Endodermal cell (in vitro differentiated cells): ENCODE results near the gene ATL3. TPM values are rescaled to one million over a fixed set of nuclear protein-coding genes. Genes with fewer than 3 reads are reported as not detected.

Experiments used
- DNase-seq: peaks from one replicate; pipeline ENCODE4 v3.0.0-alpha.2; 2017
- H3K27ac ChIP-seq: 2 replicates; pipeline ENCODE4 v1.5.1; 2013; ENCODE audit warnings: mild to moderate bottlenecking, low read depth, low read length, moderate library complexity
- H3K27me3 ChIP-seq: 2 replicates; pipeline ENCODE4 v1.6.1; 2013; ENCODE audit warnings: mild to moderate bottlenecking, low read length, moderate library complexity; ENCODE audit not compliant: insufficient read depth, control insufficient read depth, poor library complexity, severe bottlenecking
- H3K36me3 ChIP-seq: 2 replicates; pipeline ENCODE4 v1.7.0; 2013; ENCODE audit warnings: mild to moderate bottlenecking, low read length, moderate library complexity; ENCODE audit not compliant: control insufficient read depth, insufficient read depth
- H3K4me1 ChIP-seq: one replicate; pipeline ENCODE4 v1.7.0; 2013; ENCODE audit warnings: low read length; ENCODE audit not compliant: control insufficient read depth, insufficient read depth
- H3K4me3 ChIP-seq: 2 replicates; pipeline ENCODE4 v1.5.1; 2013; ENCODE audit warnings: mild to moderate bottlenecking, low read length, moderate library complexity
- H3K9ac ChIP-seq: 2 replicates; pipeline ENCODE4 v1.6.1; 2013; ENCODE audit warnings: mild to moderate bottlenecking, low read length, moderate library complexity; ENCODE audit not compliant: poor library complexity, severe bottlenecking; ENCODE audit errors: extremely low read depth
- H3K9me3 ChIP-seq: 2 replicates; pipeline ENCODE4 v1.6.1; 2013; ENCODE audit warnings: mild to moderate bottlenecking, low read length, moderate library complexity; ENCODE audit not compliant: control insufficient read depth
- H3K27ac Mint-ChIP-seq: 2 replicates; pipeline ENCODE4 v1.8.0; 2020; ENCODE audit warnings: mixed read lengths
- H3K27me3 Mint-ChIP-seq: 2 replicates; pipeline ENCODE4 v1.8.0; 2021; ENCODE audit warnings: mild to moderate bottlenecking, mixed read lengths; ENCODE audit not compliant: insufficient read depth
- H3K36me3 Mint-ChIP-seq: 2 replicates; pipeline ENCODE4 v1.8.0; 2020; ENCODE audit warnings: low read depth, mixed read lengths
- H3K4me1 Mint-ChIP-seq: 2 replicates; pipeline ENCODE4 v1.8.0; 2020; ENCODE audit warnings: mixed read lengths
- H3K4me3 Mint-ChIP-seq: 2 replicates; pipeline ENCODE4 v1.8.0; 2020; ENCODE audit warnings: mild to moderate bottlenecking, moderate library complexity, mixed read lengths
- H3K9me3 Mint-ChIP-seq: 2 replicates; pipeline ENCODE4 v1.8.0; 2020; ENCODE audit warnings: mild to moderate bottlenecking, mixed read lengths
- CTCF ChIP-seq: fragments of 200-600 bp; sonication (generic); conservative IDR thresholded peaks from 2 replicates; pipeline ENCODE4 v1.5.0; 2021; ENCODE audit warnings: antibody characterized with exemption, mild to moderate bottlenecking
- WGBS, 2 experiments: methylation state at CpG; one replicate each; pipeline versions ENCODE4 v1.1.5 to v1.1.7; 2013; ENCODE audit warnings: missing lambda C conversion rate in 2 of 2, mixed read lengths in 1 of 2; ENCODE audit not compliant: insufficient coverage in 1 of 2, insufficient read length in 1 of 2; 5-methylcytosine and 5-hydroxymethylcytosine counted together
- total RNA-seq, 2 donors: library from RNA; stranded (reverse); fragmentation: NEBNext Ultra II Directional in 1 of 2; extraction: Animal tissue kit (Norgen Biotek cat#: 25700) in 1 of 2; gene quantifications; 2 replicates in 1 of 2; 3 replicates in 1 of 2; pipeline ENCODE4 v1.2.1, GENCODE V29; 2021

The ATL3 gene
- total RNA-seq, 2 donors from 2014 or later: 33.8 to 38.0 TPM

GRCh38 chr11:63574856-63575602 lies 96.1 kb downstream of the ATL3 start:
- H3K4me3 ChIP-seq: no peak overlapping the region
- no peaks in the 10 kb centered on the region for H3K27me3 ChIP-seq
- Mint-ChIP-seq H3K4me3 (no peak overlapping the region), H3K9me3 (peaks cover 20% of the 10 kb centered on the region), H3K4me1 (no peaks in the 10 kb centered on the region), H3K36me3 (peaks cover 33% of the 10 kb centered on the region), H3K27me3 (no peaks in the 10 kb centered on the region), H3K27ac (no peak overlapping the region)
- H3K36me3 ChIP-seq: peaks cover 7% of the 10 kb centered on the region
- 88 to 92% methylated on average over 8 to 10 of the region's 10 CpGs for WGBS, 2 experiments
- H3K9me3 ChIP-seq: peaks cover 5% of the 10 kb centered on the region
- H3K9ac ChIP-seq: no peak overlapping the region
- DNase-seq: no peak
- TF ChIP-seq CTCF: no peak
- no peaks in the 10 kb centered on the region for H3K4me1 ChIP-seq
- H3K27ac ChIP-seq: no peak overlapping the region

Other genes with a start within 250 kb of the ATL3 start
- gene PLAAT5, start 180.2 kb downstream of the ATL3 start, total RNA-seq: 10 to 100 TPM; 14.0 to 18.1 TPM
- gene LGALS12, start 165.3 kb downstream of the ATL3 start, total RNA-seq: 10 to 100 TPM in 1 of 2 donors, 1 to 10 TPM in 1; 6.7 to 15.9 TPM
- under 1 TPM in 1 of 2 donors, not detected in 1; 0.58 TPM for gene PLAAT4, start 134.6 kb downstream of the ATL3 start, total RNA-seq
- gene PLAAT2, start 108.0 kb downstream of the ATL3 start, total RNA-seq: not detected
- 10 to 100 TPM; 33.5 to 45.9 TPM for gene PLAAT3, start 56.9 kb downstream of the ATL3 start, total RNA-seq
- gene RTN3, start 10.1 kb upstream of the ATL3 start, total RNA-seq: 100 to 1,000 TPM; 128 to 160 TPM
- gene ZFTA, start 97.4 kb upstream of the ATL3 start, total RNA-seq: 10 to 100 TPM; 31.9 to 38.0 TPM
- 100 to 1,000 TPM in 1 of 2 donors, 10 to 100 TPM in 1; 96.1 to 103 TPM for gene SPINDOC, start 142.1 kb upstream of the ATL3 start, total RNA-seq
- gene MARK2, start 167.7 kb upstream of the ATL3 start, total RNA-seq: 10 to 100 TPM; 39.7 to 39.8 TPM
- 10 to 100 TPM; 45.0 to 51.4 TPM for gene RCOR2, start 245.8 kb upstream of the ATL3 start, total RNA-seq